HG03354 (cell line): ENCODE measurements around the gene ZNF229.
"Not testable (repeated sequence)": the region's sequence is repeated elsewhere in the genome, so short reads cannot be mapped to it uniquely, and the experiment has no call there.

Source experiments
- ATAC-seq: cut with Tn5 transposase; IDR thresholded peaks from one replicate; pipeline ENCODE4 v1.9.1; 2021; ENCODE audit warnings: mild to moderate bottlenecking; ENCODE audit not compliant: unreplicated experiment, poor library complexity, severe bottlenecking

ZNF229 gene

DNA sequence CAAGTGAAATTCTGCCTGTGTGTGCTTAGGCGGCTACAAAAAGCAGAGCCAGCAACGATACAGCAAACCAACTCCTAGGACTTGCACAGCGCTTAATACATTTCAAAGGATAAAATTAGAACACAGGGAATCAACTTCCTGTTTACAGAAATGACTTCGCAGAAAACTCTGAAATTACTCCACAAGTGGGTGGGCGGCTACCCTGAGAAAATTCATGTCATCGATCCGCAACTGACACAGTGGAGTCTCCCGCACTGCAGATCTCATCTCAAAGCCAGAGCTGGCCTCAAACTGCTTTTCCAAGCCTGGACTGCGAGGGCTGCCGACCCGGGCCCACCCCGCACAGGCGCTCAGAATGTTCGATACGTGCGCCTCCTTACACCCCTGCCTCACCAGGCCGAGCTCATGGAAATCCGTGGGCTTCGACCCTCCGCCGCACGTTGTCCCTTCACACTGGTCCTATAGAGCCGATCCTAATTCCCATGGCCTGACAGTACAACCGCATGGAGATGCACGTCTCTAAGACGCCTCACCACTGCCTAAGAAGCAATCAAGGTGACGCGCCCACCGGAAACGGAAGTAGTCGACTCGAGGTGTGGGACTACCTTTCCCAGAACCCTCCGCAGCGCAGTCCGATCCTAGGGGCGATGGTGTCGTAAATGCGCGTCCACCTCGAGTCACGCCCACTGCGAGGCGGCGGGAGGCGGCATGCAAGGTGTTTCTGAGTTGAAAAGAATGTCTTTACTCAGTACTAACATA lies at the start of gene ZNF229:
Gene ZNF229 (minus strand): TSS at position 557 of the 759 bp plus-strand sequence. CDS start 5,625 bp downstream, outside the sequence.
- peak; percentile 68 for ATAC-seq

DNA sequence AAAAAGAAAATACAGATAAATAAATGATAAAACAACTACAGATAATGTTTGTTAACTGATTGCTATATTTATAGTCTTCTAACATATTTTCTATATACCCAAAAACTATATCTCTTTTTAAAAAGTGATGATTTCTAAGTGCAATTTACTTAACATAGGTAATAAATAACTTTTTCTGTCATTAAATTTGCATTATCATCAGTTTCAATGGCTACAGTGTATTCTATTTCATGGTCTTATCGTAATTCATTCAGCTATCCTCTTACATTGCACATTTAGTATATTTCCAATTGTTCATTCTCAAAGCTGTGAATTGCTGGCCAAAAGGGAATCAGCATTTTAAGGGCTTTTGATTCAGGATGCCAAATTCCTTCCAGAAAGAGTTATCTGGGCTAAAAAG lies 48.4 kb upstream of the ZNF229 start:
- no peak for ATAC-seq

- no peak for ATAC-seq
These were observed 28.5 kb upstream of the ZNF229 start for GRCh38 chr19:44476559-44477408.

DNA sequence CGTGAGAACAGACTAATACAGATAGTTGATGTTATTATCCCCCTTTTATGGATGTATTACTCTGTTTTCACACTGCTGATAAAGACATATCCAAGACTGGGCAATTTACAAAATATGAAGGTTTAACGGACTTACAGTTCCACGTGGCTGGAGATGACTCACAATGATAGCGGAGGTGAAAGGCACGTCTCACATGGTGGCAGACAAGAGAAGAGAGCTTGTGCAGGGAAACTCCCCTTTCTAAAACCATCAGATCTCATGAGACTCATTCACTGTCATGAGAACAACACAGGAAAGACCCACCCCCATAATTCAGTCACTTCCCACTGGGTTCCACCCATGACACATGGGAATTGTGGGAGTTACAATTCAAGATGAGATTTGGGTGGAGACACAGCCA lies 20.5 kb upstream of the ZNF229 start:
- ATAC-seq, result not testable (repeated sequence)

GRCh38 chr19:44462600-44463286 lies 14.5 kb upstream of the ZNF229 start:
- not testable (repeated sequence) for ATAC-seq

- ATAC-seq, result not testable (repeated sequence)
These were observed 7.7 kb upstream of the ZNF229 start for GRCh38 chr19:44456016-44456415.

GRCh38 chr19:44455100-44455499 lies 6.8 kb upstream of the ZNF229 start:
- no peak for ATAC-seq

- no peak for ATAC-seq
These were observed 4.1 kb upstream of the ZNF229 start for GRCh38 chr19:44452367-44452766.

GRCh38 chr19:44451687-44452086 lies 3.4 kb upstream of the ZNF229 start:
- ATAC-seq, result no peak

- no peak for ATAC-seq
These were observed 9.8 kb downstream of the ZNF229 start for GRCh38 chr19:44438441-44438840.

DNA sequence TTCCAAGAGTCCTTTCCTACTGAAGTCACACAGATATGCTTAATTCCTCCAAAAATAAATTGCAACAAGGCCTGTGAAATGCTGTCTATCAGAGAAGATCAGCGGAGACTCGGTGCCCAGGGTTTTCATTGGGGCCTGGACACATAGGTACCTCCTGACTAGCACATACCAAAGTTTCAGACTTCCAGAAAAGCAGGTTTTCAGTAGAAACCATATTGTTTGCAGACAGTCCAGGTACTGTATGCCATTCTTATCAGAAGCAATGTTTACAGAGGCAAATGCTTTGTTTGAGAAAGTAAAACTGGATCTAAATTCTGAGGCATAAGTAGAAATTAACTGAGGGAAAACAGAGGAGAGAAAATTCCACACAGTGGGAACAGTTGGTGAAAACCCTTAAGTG lies 12.8 kb downstream of the ZNF229 start:
- ATAC-seq, result no peak

GRCh38 chr19:44430956-44431355 lies 17.3 kb downstream of the ZNF229 start:
- no peak for ATAC-seq

GRCh38 chr19:44415553-44415952 lies 32.7 kb downstream of the ZNF229 start:
- not testable (repeated sequence) for ATAC-seq

GRCh38 chr19:44401139-44402115 lies 46.8 kb downstream of the ZNF229 start, which contains the start of gene ZNF285:
ZNF285 (minus strand) TSS chr19:44401608; CDS start chr19:44397213, 4,395 bp downstream.
- ATAC-seq, result peak; percentile 86

DNA sequence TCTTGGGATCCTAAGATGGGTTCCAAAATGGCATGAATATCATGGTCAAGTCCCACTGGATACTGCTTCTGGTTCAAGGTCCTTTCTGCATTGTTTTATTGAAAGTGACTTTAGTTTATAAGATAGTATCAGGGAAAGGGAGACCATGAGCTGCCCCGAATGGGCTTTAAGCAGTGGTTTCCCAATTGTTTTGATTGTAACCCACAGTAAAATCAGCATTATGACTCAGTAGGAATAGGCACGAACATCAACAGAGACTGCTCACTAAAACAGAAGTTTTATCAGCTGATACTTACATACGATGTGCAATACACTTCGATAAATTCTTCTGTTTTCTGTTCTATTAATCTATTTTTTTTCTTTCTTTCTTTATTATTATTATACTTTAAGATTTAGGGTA lies 59.0 kb downstream of the ZNF229 start:
- not testable (repeated sequence) for ATAC-seq
